Measurements from ENCODE around the gene DNAH7. TPM values are rescaled to one million over a fixed set of nuclear protein-coding genes. Genes with fewer than 3 reads are reported as not detected.

Gene DNAH7
- total and polyA plus RNA-seq, 2 donors (not counting 3 experiments of a cell fraction or from before 2014, with no cell fraction given), result 0.15 to 0.24 TPM

- dilution Hi-C loops (cut with MboI; ENCODE audit: extremely low pct_ligation_motif_present, low sequenced_read_pairs) (no loop called here), intact Hi-C loops (cut with micrococcal nuclease) (no loop called here)
- CTCF ChIA-PET, result interaction anchor here (1.6 kb wide), 1 partner anchor 13 kb away, joined by 7 read pairs; no protein-coding TSS in a partner anchor
- Histone ChIP-seq H3K36me3 (ENCODE audit: control insufficient read depth in 2 of 2, extremely low read depth in 1 of 2, insufficient read depth in 2 of 2, low read length in 2 of 2) (no peaks in the 10 kb centered on the region), H3K4me2 (ENCODE audit: insufficient read depth, low read length) (no peak overlapping the region), H3K27me3 (ENCODE audit: control insufficient read depth in 2 of 2, insufficient read depth in 2 of 2, low read length in 2 of 2) (no peaks in the 10 kb centered on the region), H3K4me3 (replicated peaks in 1 of 3; ENCODE audit: insufficient read depth in 1 of 3, low read depth in 1 of 3, low read length in 3 of 3) (no peak overlapping the region), H3K9me3 (replicated peaks; ENCODE audit: control insufficient read depth, insufficient read depth, low read length) (no peaks in the 10 kb centered on the region), H3K79me2 (ENCODE audit: control insufficient read depth, insufficient read depth, low read length) (no peaks in the 10 kb centered on the region), H3K9me1 (replicated peaks; ENCODE audit: control insufficient read depth, extremely low read depth, insufficient read depth, low read length) (no peaks in the 10 kb centered on the region), H3K9ac (replicated peaks; ENCODE audit: extremely low read depth, insufficient read depth, low read length) (no peak overlapping the region), H4K20me1 (replicated peaks; ENCODE audit: control insufficient read depth, extremely low read depth, insufficient read depth, low read length) (no peaks in the 10 kb centered on the region), H3K27ac (ENCODE audit: insufficient read depth, low read depth, low read length) (no peak overlapping the region), H3K4me1 (ENCODE audit: control insufficient read depth, extremely low read depth, insufficient read depth, low read length) (no peaks in the 10 kb centered on the region), H2AFZ (ENCODE audit: low read depth, low read length) (no peak overlapping the region)
- BruUV-seq (replicated peaks), result no TSS peak
- POLR2A ChIA-PET, result no interaction called here
- DNase-seq (ENCODE audit: low read depth, low spot score) (peak; percentile 72), FAIRE-seq (no peak)
- TF ChIP-seq MAX (IDR thresholded peaks at IDR 0.05; ENCODE audit: insufficient read depth, insufficient read length) (no peak), GATA2 (IDR thresholded peaks at IDR 0.05; ENCODE audit: insufficient read depth, insufficient read length, low read depth, low read length) (no peak), FOS (IDR thresholded peaks at IDR 0.05; ENCODE audit: borderline replicate concordance, insufficient read depth, low read length) (no peak), JUN (IDR thresholded peaks at IDR 0.05; ENCODE audit: borderline replicate concordance, insufficient read depth, insufficient read length, low read depth) (no peak), MYC (IDR thresholded peaks at IDR 0.05; ENCODE audit: low read depth, low read length) (no peak), POLR2A (IDR thresholded peaks at IDR 0.05; ENCODE audit: low read depth, low read length) (no peak)
These were observed 101.3 kb downstream of the DNAH7 start for GRCh38 chr2:195967336-195967735.

GRCh38 chr2:195961873-195962272 lies 106.8 kb downstream of the DNAH7 start:
- dilution Hi-C loops (cut with MboI; ENCODE audit: extremely low pct_ligation_motif_present, low sequenced_read_pairs) (no loop called here), intact Hi-C loops (cut with micrococcal nuclease) (no loop called here)
- DNase-seq (ENCODE audit: low read depth, low spot score) (no peak), FAIRE-seq (no peak)
- Histone ChIP-seq H3K4me3 (replicated peaks in 1 of 3; ENCODE audit: insufficient read depth in 1 of 3, low read depth in 1 of 3, low read length in 3 of 3) (no peak overlapping the region), H3K4me2 (ENCODE audit: insufficient read depth, low read length) (no peak overlapping the region), H3K4me1 (ENCODE audit: control insufficient read depth, extremely low read depth, insufficient read depth, low read length) (no peaks in the 10 kb centered on the region), H3K79me2 (ENCODE audit: control insufficient read depth, insufficient read depth, low read length) (no peaks in the 10 kb centered on the region), H3K27ac (ENCODE audit: insufficient read depth, low read depth, low read length) (no peak overlapping the region), H2AFZ (ENCODE audit: low read depth, low read length) (no peak overlapping the region), H3K36me3 (ENCODE audit: control insufficient read depth in 2 of 2, extremely low read depth in 1 of 2, insufficient read depth in 2 of 2, low read length in 2 of 2) (no peaks in the 10 kb centered on the region), H3K9ac (replicated peaks; ENCODE audit: extremely low read depth, insufficient read depth, low read length) (no peak overlapping the region), H4K20me1 (replicated peaks; ENCODE audit: control insufficient read depth, extremely low read depth, insufficient read depth, low read length) (no peaks in the 10 kb centered on the region), H3K9me1 (replicated peaks; ENCODE audit: control insufficient read depth, extremely low read depth, insufficient read depth, low read length) (no peaks in the 10 kb centered on the region), H3K9me3 (replicated peaks; ENCODE audit: control insufficient read depth, insufficient read depth, low read length) (no peaks in the 10 kb centered on the region), H3K27me3 (ENCODE audit: control insufficient read depth in 2 of 2, insufficient read depth in 2 of 2, low read length in 2 of 2) (peaks cover 0 to 2% of the 10 kb centered on the region in 2 experiments)
- ChIA-PET POLR2A (no interaction called here), CTCF (no interaction called here)
- TF ChIP-seq GATA2 (IDR thresholded peaks at IDR 0.05; ENCODE audit: insufficient read depth, insufficient read length, low read depth, low read length) (no peak), MAX (IDR thresholded peaks at IDR 0.05; ENCODE audit: insufficient read depth, insufficient read length) (no peak), FOS (IDR thresholded peaks at IDR 0.05; ENCODE audit: borderline replicate concordance, insufficient read depth, low read length) (no peak), EZH2 (IDR thresholded peaks at IDR 0.05; ENCODE audit: borderline replicate concordance, low read depth, low read length, severe bottlenecking) (no peak), CTCF (IDR thresholded peaks at IDR 0.05; ENCODE audit: extremely low read depth in 1 of 2, insufficient read depth in 1 of 2, low read depth in 1 of 2, low read length in 2 of 2) (no peak), POLR2A (IDR thresholded peaks at IDR 0.05; ENCODE audit: low read depth, low read length) (no peak), POLR2AphosphoS5 (IDR thresholded peaks at IDR 0.05; ENCODE audit: insufficient read depth, low read depth, low read length) (no peak), MYC (IDR thresholded peaks at IDR 0.05; ENCODE audit: low read depth, low read length) (no peak), JUN (IDR thresholded peaks at IDR 0.05; ENCODE audit: borderline replicate concordance, insufficient read depth, insufficient read length, low read depth) (no peak)
- BruUV-seq (replicated peaks), result no TSS peak
